Glutamatergic neuron (in vitro differentiated cells): Measurements from ENCODE around the gene DNM3. TPM values are rescaled to one million over a fixed set of nuclear protein-coding genes. Genes with fewer than 3 reads are reported as not detected.

ENCODE experiments used
- DNase-seq: peaks from one replicate; pipeline ENCODE4 v3.0.0; 2022
- H3K27ac Mint-ChIP-seq: one replicate; pipeline ENCODE4 v1.8.0; 2020; ENCODE audit warnings: mild to moderate bottlenecking, mixed read lengths, inconsistent platforms; ENCODE audit not compliant: unreplicated experiment
- H3K27me3 Mint-ChIP-seq: one replicate; pipeline ENCODE4 v1.8.0; 2020; ENCODE audit warnings: mild to moderate bottlenecking, moderate library complexity, mixed read lengths, inconsistent platforms; ENCODE audit not compliant: unreplicated experiment
- H3K36me3 Mint-ChIP-seq: one replicate; pipeline ENCODE4 v1.8.0; 2020; ENCODE audit warnings: mild to moderate bottlenecking, mixed read lengths, inconsistent platforms; ENCODE audit not compliant: unreplicated experiment
- H3K4me1 Mint-ChIP-seq: one replicate; pipeline ENCODE4 v1.8.0; 2020; ENCODE audit warnings: mild to moderate bottlenecking, low read depth, mixed read lengths, inconsistent platforms; ENCODE audit not compliant: unreplicated experiment
- H3K4me3 Mint-ChIP-seq: one replicate; pipeline ENCODE4 v1.8.0; 2020; ENCODE audit warnings: mild to moderate bottlenecking, mixed read lengths, inconsistent platforms; ENCODE audit not compliant: unreplicated experiment
- H3K9me3 Mint-ChIP-seq: one replicate; pipeline ENCODE4 v1.8.0; 2020; ENCODE audit warnings: mild to moderate bottlenecking, moderate library complexity, mixed read lengths, inconsistent platforms; ENCODE audit not compliant: unreplicated experiment
- CTCF ChIP-seq: fragments of 200-600 bp; sonication (generic); IDR thresholded peaks from one replicate; pipeline ENCODE4 v1.5.0; 2021; ENCODE audit not compliant: partially characterized antibody, unreplicated experiment
- total RNA-seq: library from RNA; stranded (reverse); fragmentation: NEBNext Ultra II Directional; extraction: Animal tissue kit (Norgen Biotek cat#: 25700); gene quantifications from one replicate; pipeline ENCODE4 v1.2.1, GENCODE V29; 2021; ENCODE audit not compliant: unreplicated experiment

The DNM3 gene
- total RNA-seq, 1 donor from 2014 or later = 11.4 TPM

- Mint-ChIP-seq H3K9me3 (no peaks in the 10 kb centered on the region), H3K27me3 (no peaks in the 10 kb centered on the region), H3K36me3 (no peaks in the 10 kb centered on the region), H3K27ac (no peak overlapping the region), H3K4me1 (peaks cover 9% of the 10 kb centered on the region), H3K4me3 (no peak overlapping the region)
- DNase-seq = no peak
- no peak for TF ChIP-seq CTCF
Observed at GRCh38 chr1:171954361-171954760, 113.1 kb downstream of the DNM3 start.

GRCh38 chr1:171961861-171962260 is 120.6 kb downstream of the DNM3 start:
- no peaks in the 10 kb centered on the region for H3K27me3 Mint-ChIP-seq
- no peak for TF ChIP-seq CTCF
- no peak overlapping the region for H3K4me3 Mint-ChIP-seq
- H3K27ac Mint-ChIP-seq = no peak overlapping the region
- DNase-seq = no peak
- H3K9me3 Mint-ChIP-seq = no peaks in the 10 kb centered on the region
- no peaks in the 10 kb centered on the region for H3K4me1 Mint-ChIP-seq
- no peaks in the 10 kb centered on the region for H3K36me3 Mint-ChIP-seq

- DNase-seq = no peak
- Mint-ChIP-seq H3K36me3 (no peaks in the 10 kb centered on the region), H3K4me3 (no peak overlapping the region), H3K27ac (no peak overlapping the region), H3K9me3 (no peaks in the 10 kb centered on the region), H3K27me3 (no peaks in the 10 kb centered on the region), H3K4me1 (no peaks in the 10 kb centered on the region)
- TF ChIP-seq CTCF = no peak
Observed at GRCh38 chr1:171963762-171964161, 122.5 kb downstream of the DNM3 start.

GRCh38 chr1:171965777-171966176 is 124.5 kb downstream of the DNM3 start:
- DNase-seq = no peak
- no peak for TF ChIP-seq CTCF
- Mint-ChIP-seq H3K36me3 (no peaks in the 10 kb centered on the region), H3K9me3 (no peaks in the 10 kb centered on the region), H3K27ac (no peak overlapping the region), H3K4me1 (no peaks in the 10 kb centered on the region), H3K4me3 (no peak overlapping the region), H3K27me3 (no peaks in the 10 kb centered on the region)

GRCh38 chr1:171966426-171967220 is 125.3 kb downstream of the DNM3 start:
- Mint-ChIP-seq H3K36me3 (no peaks in the 10 kb centered on the region), H3K4me1 (no peaks in the 10 kb centered on the region), H3K9me3 (no peaks in the 10 kb centered on the region), H3K4me3 (no peak overlapping the region), H3K27ac (no peak overlapping the region), H3K27me3 (no peaks in the 10 kb centered on the region)
- TF ChIP-seq CTCF = no peak
- no peak for DNase-seq
